ENCODE data around the gene FBLN2. TPM values are rescaled to one million over a fixed set of nuclear protein-coding genes. Genes with fewer than 3 reads are reported as not detected.

Gene FBLN2
- total and polyA plus RNA-seq, 2 of the 13 experiments (the other 11 are each of a cell fraction or from before 2014, with no cell fraction given): not detected

GRCh38 chr3:13509059-13509815, 39.7 kb upstream of the FBLN2 start (continued):
- no peak for TF ChIP-seq ZNF318 (CRISPR knock-in tag; IDR thresholded peaks at IDR 0.05)
- TF ChIP-seq ZBTB37 (CRISPR knock-in tag; IDR thresholded peaks at IDR 0.05): no peak
- TF ChIP-seq, protein P1, sequence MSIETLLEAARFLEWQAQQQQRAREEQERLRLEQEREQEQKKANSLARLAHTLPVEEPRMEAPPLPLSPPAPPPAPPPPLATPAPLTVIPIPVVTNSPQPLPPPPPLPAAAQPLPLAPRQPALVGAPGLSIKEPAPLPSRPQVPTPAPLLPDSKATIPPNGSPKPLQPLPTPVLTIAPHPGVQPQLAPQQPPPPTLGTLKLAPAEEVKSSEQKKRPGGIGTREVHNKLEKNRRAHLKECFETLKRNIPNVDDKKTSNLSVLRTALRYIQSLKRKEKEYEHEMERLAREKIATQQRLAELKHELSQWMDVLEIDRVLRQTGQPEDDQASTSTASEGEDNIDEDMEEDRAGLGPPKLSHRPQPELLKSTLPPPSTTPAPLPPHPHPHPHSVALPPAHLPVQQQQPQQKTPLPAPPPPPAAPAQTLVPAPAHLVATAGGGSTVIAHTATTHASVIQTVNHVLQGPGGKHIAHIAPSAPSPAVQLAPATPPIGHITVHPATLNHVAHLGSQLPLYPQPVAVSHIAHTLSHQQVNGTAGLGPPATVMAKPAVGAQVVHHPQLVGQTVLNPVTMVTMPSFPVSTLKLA (IDR thresholded peaks at IDR 0.05): peak; percentile 85
- TF ChIP-seq ZUFSP (CRISPR knock-in tag; IDR thresholded peaks at IDR 0.05; ENCODE audit: borderline replicate concordance): no peak
- TF ChIP-seq ZXDC (CRISPR knock-in tag; IDR thresholded peaks at IDR 0.05): no peak
- TF ChIP-seq CBFB (CRISPR knock-in tag; IDR thresholded peaks at IDR 0.05): no peak
- TF ChIP-seq, protein P2, sequence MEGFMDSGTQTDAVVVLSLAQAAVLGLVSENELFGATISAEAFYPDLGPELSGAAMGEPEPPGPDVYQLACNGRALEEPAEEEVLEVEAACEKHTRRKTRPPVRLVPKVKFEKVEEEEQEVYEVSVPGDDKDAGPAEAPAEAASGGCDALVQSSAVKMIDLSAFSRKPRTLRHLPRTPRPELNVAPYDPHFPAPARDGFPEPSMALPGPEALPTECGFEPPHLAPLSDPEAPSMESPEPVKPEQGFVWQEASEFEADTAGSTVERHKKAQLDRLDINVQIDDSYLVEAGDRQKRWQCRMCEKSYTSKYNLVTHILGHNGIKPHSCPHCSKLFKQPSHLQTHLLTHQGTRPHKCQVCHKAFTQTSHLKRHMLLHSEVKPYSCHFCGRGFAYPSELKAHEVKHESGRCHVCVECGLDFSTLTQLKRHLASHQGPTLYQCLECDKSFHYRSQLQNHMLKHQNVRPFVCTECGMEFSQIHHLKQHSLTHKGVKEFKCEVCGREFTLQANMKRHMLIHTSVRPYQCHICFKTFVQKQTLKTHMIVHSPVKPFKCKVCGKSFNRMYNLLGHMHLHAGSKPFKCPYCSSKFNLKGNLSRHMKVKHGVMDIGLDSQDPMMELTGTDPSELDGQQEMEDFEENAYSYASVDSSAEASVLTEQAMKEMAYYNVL (CRISPR knock-in tag; IDR thresholded peaks at IDR 0.05; ENCODE audit: borderline replicate concordance): no peak

All from HepG2 (cell line).